ENCODE measurements around the gene APOL6. TPM values are rescaled to one million over a fixed set of nuclear protein-coding genes. Genes with fewer than 3 reads are reported as not detected.

Gene APOL6
- polyA plus RNA-seq, 1 donor (not counting 4 experiments of a cell fraction or from before 2014, with no cell fraction given) = 4.2 TPM

GRCh38 chr22:35611200-35611890 lies 36.9 kb upstream of the APOL6 start:
- Histone ChIP-seq H3K36me3 (ENCODE audit: control insufficient read depth in 2 of 2, extremely low read depth in 1 of 2, insufficient read depth in 2 of 2, low read length in 2 of 2) (no peaks in the 10 kb centered on the region), H3K9me1 (ENCODE audit: control insufficient read depth, extremely low read depth, insufficient read depth, low read length) (no peaks in the 10 kb centered on the region), H3K4me1 (ENCODE audit: control insufficient read depth, extremely low read depth, insufficient read depth, low read length) (peaks cover 6% of the 10 kb centered on the region), H3K27ac (ENCODE audit: control insufficient read depth, insufficient read depth, low read length) (no peak overlapping the region), H2AFZ (ENCODE audit: control insufficient read depth, low read length) (no peak overlapping the region), H4K20me1 (ENCODE audit: control insufficient read depth, extremely low read depth, insufficient read depth, low read length) (no peaks in the 10 kb centered on the region), H3K79me2 (ENCODE audit: control insufficient read depth, insufficient read depth, low read length) (no peaks in the 10 kb centered on the region), H3K4me2 (ENCODE audit: control insufficient read depth, extremely low read depth, insufficient read depth, low read depth, low read length) (no peak overlapping the region), H3K9me3 (ENCODE audit: control insufficient read depth, low read depth, low read length) (no peaks in the 10 kb centered on the region), H3K9ac (ENCODE audit: control insufficient read depth, extremely low read depth, insufficient read depth, low read length) (no peak overlapping the region), H3K4me3 (ENCODE audit: control insufficient read depth in 2 of 3, extremely low read depth in 1 of 3, insufficient read depth in 2 of 3, low read depth in 1 of 3, low read length in 3 of 3) (no peak overlapping the region), H3K27me3 (ENCODE audit: control insufficient read depth, extremely low read depth, insufficient read depth, low read length) (peaks cover 19% of the 10 kb centered on the region)
- no peak for TF ChIP-seq EZH2 (IDR thresholded peaks at IDR 0.05; ENCODE audit: low read length)
- no peak for TF ChIP-seq CTCF (optimal IDR thresholded peaks at IDR 0.05 in 1 of 3, IDR thresholded peaks at IDR 0.05 in 1 of 3, conservative IDR thresholded peaks at IDR 0.05 in 1 of 3; ENCODE audit: extremely low read depth in 1 of 3, insufficient read depth in 2 of 3, low read length in 3 of 3)
- FAIRE-seq = no peak
- no peak for DNase-seq (ENCODE audit: low read depth, low spot score)
- dilution Hi-C loops (cut with MboI; ENCODE audit: extremely low pct_ligation_motif_present, low sequenced_read_pairs) = no loop called here

GRCh38 chr22:35611891-35612576 lies 36.2 kb upstream of the APOL6 start:
- no peak overlapping the region for H2AFZ ChIP-seq (ENCODE audit: control insufficient read depth, low read length)
- H3K4me3 ChIP-seq (ENCODE audit: control insufficient read depth in 2 of 3, extremely low read depth in 1 of 3, insufficient read depth in 2 of 3, low read depth in 1 of 3, low read length in 3 of 3) = no peak overlapping the region
- H3K27me3 ChIP-seq (ENCODE audit: control insufficient read depth, extremely low read depth, insufficient read depth, low read length) = peaks cover 19% of the 10 kb centered on the region
- no peak overlapping the region for H3K9ac ChIP-seq (ENCODE audit: control insufficient read depth, extremely low read depth, insufficient read depth, low read length)
- no peak for FAIRE-seq
- TF ChIP-seq CTCF (optimal IDR thresholded peaks at IDR 0.05 in 1 of 3, IDR thresholded peaks at IDR 0.05 in 1 of 3, conservative IDR thresholded peaks at IDR 0.05 in 1 of 3; ENCODE audit: extremely low read depth in 1 of 3, insufficient read depth in 2 of 3, low read length in 3 of 3) = no peak
- no peak for TF ChIP-seq EZH2 (IDR thresholded peaks at IDR 0.05; ENCODE audit: low read length)
- no peak overlapping the region for H3K4me2 ChIP-seq (ENCODE audit: control insufficient read depth, extremely low read depth, insufficient read depth, low read depth, low read length)
- no peaks in the 10 kb centered on the region for H3K79me2 ChIP-seq (ENCODE audit: control insufficient read depth, insufficient read depth, low read length)
- no peaks in the 10 kb centered on the region for H3K9me1 ChIP-seq (ENCODE audit: control insufficient read depth, extremely low read depth, insufficient read depth, low read length)
- DNase-seq (ENCODE audit: low read depth, low spot score) = no peak
- no peaks in the 10 kb centered on the region for H4K20me1 ChIP-seq (ENCODE audit: control insufficient read depth, extremely low read depth, insufficient read depth, low read length)
- no peaks in the 10 kb centered on the region for H3K36me3 ChIP-seq (ENCODE audit: control insufficient read depth in 2 of 2, extremely low read depth in 1 of 2, insufficient read depth in 2 of 2, low read length in 2 of 2)
- peaks cover 6% of the 10 kb centered on the region for H3K4me1 ChIP-seq (ENCODE audit: control insufficient read depth, extremely low read depth, insufficient read depth, low read length)
- no peaks in the 10 kb centered on the region for H3K9me3 ChIP-seq (ENCODE audit: control insufficient read depth, low read depth, low read length)
- dilution Hi-C loops (cut with MboI; ENCODE audit: extremely low pct_ligation_motif_present, low sequenced_read_pairs) = no loop called here
- H3K27ac ChIP-seq (ENCODE audit: control insufficient read depth, insufficient read depth, low read length) = no peak overlapping the region

Measured in keratinocyte (primary cell).